Fibroblast of lung (primary cell): ENCODE measurements around the gene PPL. TPM values are rescaled to one million over a fixed set of nuclear protein-coding genes. Genes with fewer than 3 reads are reported as not detected.

Experiments
- DNase-seq, 2 donors: peaks; one replicate each; pipeline versions ENCODE4 v3.0.0 to v3.0.0-alpha.2; 2010; ENCODE audit warnings: low read depth in 2 of 2
- H2AFZ ChIP-seq: 2 replicates; pipeline ENCODE4 v1.5.1; 2012; ENCODE audit warnings: low read length, control low read depth, inconsistent platforms
- H3K27ac ChIP-seq: 2 replicates; pipeline ENCODE4 v1.5.1; 2011; ENCODE audit warnings: low read length, control low read depth; ENCODE audit not compliant: insufficient read depth
- H3K27me3 ChIP-seq: 2 replicates; pipeline ENCODE4 v1.5.1; 2011; ENCODE audit warnings: mild to moderate bottlenecking, low read length; ENCODE audit not compliant: control insufficient read depth, insufficient read depth
- H3K36me3 ChIP-seq: 2 replicates; pipeline ENCODE4 v1.5.1; 2011; ENCODE audit warnings: low read length; ENCODE audit not compliant: control insufficient read depth, insufficient read depth
- H3K4me1 ChIP-seq: 2 replicates; pipeline ENCODE4 v1.5.1; 2011; ENCODE audit warnings: low read length; ENCODE audit not compliant: control insufficient read depth, insufficient read depth; ENCODE audit errors: extremely low read depth
- H3K4me2 ChIP-seq: 2 replicates; pipeline ENCODE4 v1.5.1; 2011; ENCODE audit warnings: low read length, control low read depth; ENCODE audit not compliant: insufficient read depth; ENCODE audit errors: extremely low read depth
- H3K4me3 ChIP-seq, 4 experiments: fragments of 200-600 bp in 1 of 4; sonication (generic) in 1 of 4; replicated peaks in 1 of 4; 2 replicates each; pipeline ENCODE4 v1.5.1; 2011 to 2016; ENCODE audit warnings: low read length in 4 of 4, low read depth in 3 of 4, mild to moderate bottlenecking in 3 of 4, control low read depth in 2 of 4, inconsistent platforms in 1 of 4, mixed read lengths in 1 of 4; ENCODE audit not compliant: insufficient read depth in 1 of 4; ENCODE audit errors: control extremely low read depth in 1 of 4
- H3K79me2 ChIP-seq: 2 replicates; pipeline ENCODE4 v1.5.1; 2012; ENCODE audit warnings: mild to moderate bottlenecking, low read length, inconsistent platforms; ENCODE audit not compliant: control insufficient read depth, insufficient read depth
- H3K9ac ChIP-seq: 2 replicates; pipeline ENCODE4 v1.5.1; 2011; ENCODE audit warnings: mild to moderate bottlenecking, low read length, control low read depth; ENCODE audit not compliant: insufficient read depth
- H3K9me3 ChIP-seq: 2 replicates; pipeline ENCODE4 v1.5.1; 2012; ENCODE audit warnings: low read depth, low read length; ENCODE audit not compliant: control insufficient read depth, insufficient read depth
- H4K20me1 ChIP-seq: 2 replicates; pipeline ENCODE4 v1.5.1; 2011; ENCODE audit warnings: low read length; ENCODE audit not compliant: control insufficient read depth, insufficient read depth; ENCODE audit errors: extremely low read depth
- EZH2 ChIP-seq: IDR thresholded peaks from 2 replicates; pipeline ENCODE4 v1.5.1; 2012; ENCODE audit warnings: low read length, control low read depth, mild to moderate bottlenecking; ENCODE audit errors: missing control alignments
- polyA plus RNA-seq, 2 donors: library from polyadenylated mRNA; depleted of rRNA in 1 of 2; stranded (reverse) in 1 of 2; unstranded in 1 of 2; fragments of >200 nt; gene quantifications; 2 replicates each; pipeline ENCODE4 v1.2.1, GENCODE V29; 2011 to 2012; ENCODE audit warnings: missing spikeins in 1 of 2
- total RNA-seq: library from RNA; depleted of rRNA; stranded (reverse); fragments of >200 nt; gene quantifications from 2 replicates; pipeline ENCODE4 v1.2.1, GENCODE V29; 2014
- TF ChIP-seq, protein P1 (sequence below), 2 donors: IDR thresholded peaks in 1 of 2; conservative IDR thresholded peaks in 1 of 2; 1 replicate in 1 of 2; 2 replicates in 1 of 2; pipeline ENCODE4 v1.5.1; 2011 to 2012; ENCODE audit warnings: low read length in 2 of 2, control low read depth in 1 of 2, inconsistent platforms in 1 of 2, low read depth in 1 of 2, mild to moderate bottlenecking in 1 of 2

PPL gene
- total and polyA plus RNA-seq, 2 donors (not counting 1 experiment from before 2014, with no cell fraction given): 5.0 to 50.5 TPM

DNA sequence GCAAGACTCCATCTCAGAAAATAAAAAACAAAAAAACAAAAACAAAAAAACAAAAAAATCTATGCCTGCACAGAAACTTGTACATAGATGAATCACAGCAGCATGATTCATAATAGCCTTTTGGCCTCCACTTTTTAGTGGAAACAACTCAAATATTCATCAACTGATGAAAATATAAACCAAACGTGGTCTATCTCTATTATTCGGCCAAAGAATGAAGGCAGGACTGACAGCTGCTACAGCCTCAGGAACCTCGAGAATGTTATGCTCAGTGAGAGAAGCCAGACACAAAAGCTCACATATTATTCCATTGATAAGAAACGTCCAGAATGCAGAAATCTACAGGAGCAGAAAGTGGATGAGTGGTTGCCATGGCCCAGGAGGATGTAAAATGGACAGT lies 19.8 kb downstream of the PPL start:
- Histone ChIP-seq H3K9me3 (no peaks in the 10 kb centered on the region), H4K20me1 (no peaks in the 10 kb centered on the region), H2AFZ (no peak overlapping the region), H3K27me3 (no peaks in the 10 kb centered on the region), H3K36me3 (no peaks in the 10 kb centered on the region), H3K4me1 (peaks cover 16% of the 10 kb centered on the region), H3K4me2 (no peak overlapping the region), H3K27ac (no peak overlapping the region), H3K79me2 (no peaks in the 10 kb centered on the region), H3K4me3 (no peak overlapping the region), H3K9ac (no peak overlapping the region)
- peak; percentile 58 to 76 for DNase-seq
- TF ChIP-seq, protein P1, sequence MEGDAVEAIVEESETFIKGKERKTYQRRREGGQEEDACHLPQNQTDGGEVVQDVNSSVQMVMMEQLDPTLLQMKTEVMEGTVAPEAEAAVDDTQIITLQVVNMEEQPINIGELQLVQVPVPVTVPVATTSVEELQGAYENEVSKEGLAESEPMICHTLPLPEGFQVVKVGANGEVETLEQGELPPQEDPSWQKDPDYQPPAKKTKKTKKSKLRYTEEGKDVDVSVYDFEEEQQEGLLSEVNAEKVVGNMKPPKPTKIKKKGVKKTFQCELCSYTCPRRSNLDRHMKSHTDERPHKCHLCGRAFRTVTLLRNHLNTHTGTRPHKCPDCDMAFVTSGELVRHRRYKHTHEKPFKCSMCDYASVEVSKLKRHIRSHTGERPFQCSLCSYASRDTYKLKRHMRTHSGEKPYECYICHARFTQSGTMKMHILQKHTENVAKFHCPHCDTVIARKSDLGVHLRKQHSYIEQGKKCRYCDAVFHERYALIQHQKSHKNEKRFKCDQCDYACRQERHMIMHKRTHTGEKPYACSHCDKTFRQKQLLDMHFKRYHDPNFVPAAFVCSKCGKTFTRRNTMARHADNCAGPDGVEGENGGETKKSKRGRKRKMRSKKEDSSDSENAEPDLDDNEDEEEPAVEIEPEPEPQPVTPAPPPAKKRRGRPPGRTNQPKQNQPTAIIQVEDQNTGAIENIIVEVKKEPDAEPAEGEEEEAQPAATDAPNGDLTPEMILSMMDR (conservative IDR thresholded peaks at IDR 0.05 in 1 of 2, IDR thresholded peaks at IDR 0.05 in 1 of 2; ENCODE audit: low read depth in 1 of 2, low read length in 2 of 2): no peak
- no peak for TF ChIP-seq EZH2

DNA sequence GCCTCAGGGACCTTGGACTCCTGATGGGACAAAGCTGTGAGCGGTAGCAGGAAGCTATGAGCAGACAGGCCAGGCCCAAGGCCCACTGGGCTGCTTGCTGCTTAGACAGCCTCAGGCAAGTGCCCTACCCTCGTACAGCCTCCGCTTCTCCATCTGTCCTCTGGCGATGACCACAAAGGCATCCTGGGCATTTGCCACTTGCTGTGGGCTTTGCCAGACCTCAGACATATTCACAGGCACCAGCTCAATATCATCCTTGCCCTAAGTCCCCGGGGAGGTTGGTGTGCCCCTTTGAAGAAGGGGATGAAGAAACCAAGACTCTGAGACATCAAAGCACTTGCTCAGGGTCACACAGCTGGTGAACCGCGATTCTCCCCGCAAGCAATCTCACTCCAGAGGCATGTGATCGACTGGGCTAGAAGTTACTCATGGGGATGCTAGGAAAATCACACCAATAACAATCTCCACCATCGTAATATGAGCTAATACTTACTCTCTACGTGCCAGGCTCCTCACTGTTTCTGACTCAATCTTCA lies 21.7 kb downstream of the PPL start:
- Histone ChIP-seq H4K20me1 (no peaks in the 10 kb centered on the region), H3K79me2 (no peaks in the 10 kb centered on the region), H3K9ac (no peak overlapping the region), H3K36me3 (no peaks in the 10 kb centered on the region), H3K9me3 (no peaks in the 10 kb centered on the region), H3K4me2 (peak overlapping the region; percentile 35), H3K4me3 (no peak overlapping the region), H3K27ac (peak overlapping the region; percentile 48), H3K4me1 (peaks cover 16% of the 10 kb centered on the region), H3K27me3 (no peaks in the 10 kb centered on the region), H2AFZ (no peak overlapping the region)
- DNase-seq: peak; percentile 87 to 95
- TF ChIP-seq EZH2: no peak

DNA sequence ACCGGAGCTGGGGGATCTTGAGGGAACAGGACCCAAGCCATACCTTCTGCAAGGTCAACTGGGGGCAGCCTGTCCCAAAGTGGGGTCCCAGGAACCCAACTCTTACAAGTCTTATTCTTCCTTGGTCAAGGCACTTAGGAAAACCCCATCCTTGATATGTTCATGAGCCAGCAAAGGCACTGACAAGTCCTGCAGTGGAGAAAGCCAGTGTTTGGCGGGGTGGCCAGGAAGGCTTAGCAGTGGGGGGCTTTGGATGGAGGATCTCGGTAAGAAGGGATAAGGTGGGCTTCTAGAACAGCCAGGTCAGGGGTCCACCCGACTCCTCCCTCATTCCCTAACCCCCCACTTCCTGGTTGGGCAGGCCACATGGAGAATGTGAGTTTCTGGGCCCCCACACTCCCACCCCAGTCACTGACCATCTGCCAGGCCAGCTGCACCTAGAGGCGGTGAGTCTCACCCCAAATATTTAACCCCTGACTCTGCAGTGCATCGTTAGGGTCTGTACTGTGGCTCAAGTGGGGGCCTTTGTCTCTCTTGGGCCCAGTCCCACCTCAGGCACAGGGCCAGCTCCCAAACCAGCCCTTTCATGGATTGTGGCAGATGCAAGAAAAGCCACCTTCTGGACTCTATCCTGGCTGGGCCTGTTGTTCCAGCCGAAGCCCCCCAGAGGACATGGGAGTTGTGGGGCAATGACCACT lies 22.3 kb downstream of the PPL start:
- peak in 1 of 2 donors; percentile 10 for DNase-seq
- H3K27me3 ChIP-seq: no peaks in the 10 kb centered on the region
- H3K36me3 ChIP-seq: no peaks in the 10 kb centered on the region
- H4K20me1 ChIP-seq: no peaks in the 10 kb centered on the region
- no peak overlapping the region for H2AFZ ChIP-seq
- no peaks in the 10 kb centered on the region for H3K9me3 ChIP-seq
- peaks cover 16% of the 10 kb centered on the region for H3K4me1 ChIP-seq
- H3K27ac ChIP-seq: peak overlapping the region; percentile 48
- H3K9ac ChIP-seq: no peak overlapping the region
- TF ChIP-seq EZH2: no peak
- no peaks in the 10 kb centered on the region for H3K79me2 ChIP-seq
- H3K4me2 ChIP-seq: no peak overlapping the region
- H3K4me3 ChIP-seq: no peak overlapping the region
